CD1c-positive myeloid dendritic cell (primary cell): ENCODE measurements around the gene EFL1.
"Not testable (repeated sequence)": the region's sequence is repeated elsewhere in the genome, so short reads cannot be mapped to it uniquely, and the experiment has no call there.

Source experiments
- DNase-seq: peaks from one replicate; pipeline ENCODE4 v3.0.0-alpha.2; 2016; ENCODE audit errors: extremely low spot score

EFL1 gene

GRCh38 chr15:82262422-82263026 is at the start of gene EFL1, which contains the start of gene SAXO2:
TSS of gene EFL1 (minus strand) at chr15:82262734. CDS start at chr15:82261778, 956 bp downstream.
TSS of gene SAXO2 (plus strand) at chr15:82262818. CDS start at chr15:82262880, 62 bp downstream.
- DNase-seq = peak; percentile 96

GRCh38 chr15:82311321-82311720 is 48.8 kb upstream of the EFL1 start:
- not testable (repeated sequence) for DNase-seq

- no peak for DNase-seq
Measured at GRCh38 chr15:82309802-82310201, 47.3 kb upstream of the EFL1 start.

GRCh38 chr15:82307714-82308081 is 45.2 kb upstream of the EFL1 start:
- no peak for DNase-seq

GRCh38 chr15:82306791-82307713 is 44.5 kb upstream of the EFL1 start:
- DNase-seq = no peak

- no peak for DNase-seq
Measured at GRCh38 chr15:82305621-82306048, 43.1 kb upstream of the EFL1 start.

GRCh38 chr15:82304778-82305090 is 42.2 kb upstream of the EFL1 start:
- no peak for DNase-seq

GRCh38 chr15:82303956-82304777 is 41.6 kb upstream of the EFL1 start:
- no peak for DNase-seq

- DNase-seq = no peak
Measured at GRCh38 chr15:82301296-82302016, 38.9 kb upstream of the EFL1 start.

GRCh38 chr15:82300883-82301282 is 38.3 kb upstream of the EFL1 start:
- no peak for DNase-seq

- not testable (repeated sequence) for DNase-seq
Measured at GRCh38 chr15:82300326-82300725, 37.8 kb upstream of the EFL1 start.

- not testable (repeated sequence) for DNase-seq
Measured at GRCh38 chr15:82299511-82299914, 37.0 kb upstream of the EFL1 start.

GRCh38 chr15:82298520-82298919 is 36.0 kb upstream of the EFL1 start:
- DNase-seq = no peak

- DNase-seq = no peak
Measured at GRCh38 chr15:82298032-82298431, 35.5 kb upstream of the EFL1 start.

GRCh38 chr15:82297546-82297945 is 35.0 kb upstream of the EFL1 start:
- DNase-seq = no peak

- DNase-seq = no peak
Measured at GRCh38 chr15:82294061-82294690, 31.6 kb upstream of the EFL1 start.

- no peak for DNase-seq
Measured at GRCh38 chr15:82292271-82292670, 29.7 kb upstream of the EFL1 start.

- DNase-seq = not testable (repeated sequence)
Measured at GRCh38 chr15:82288202-82288601, 25.7 kb upstream of the EFL1 start.

- DNase-seq = peak; percentile 34
Measured at GRCh38 chr15:82286475-82286874, 23.9 kb upstream of the EFL1 start.

GRCh38 chr15:82284381-82284780 is 21.8 kb upstream of the EFL1 start:
- not testable (repeated sequence) for DNase-seq

- DNase-seq = not testable (repeated sequence)
Measured at GRCh38 chr15:82282386-82282785, 19.9 kb upstream of the EFL1 start.
